Raji (cell line): Measurements from ENCODE around the gene MAPKAPK3.

Experiments
- POLR2A ChIP-seq: IDR thresholded peaks from 2 replicates; pipeline ENCODE4 v1.6.1; 2011; ENCODE audit warnings: low read depth, low read length, control low read depth; ENCODE audit not compliant: insufficient read depth

MAPKAPK3 gene

DNA sequence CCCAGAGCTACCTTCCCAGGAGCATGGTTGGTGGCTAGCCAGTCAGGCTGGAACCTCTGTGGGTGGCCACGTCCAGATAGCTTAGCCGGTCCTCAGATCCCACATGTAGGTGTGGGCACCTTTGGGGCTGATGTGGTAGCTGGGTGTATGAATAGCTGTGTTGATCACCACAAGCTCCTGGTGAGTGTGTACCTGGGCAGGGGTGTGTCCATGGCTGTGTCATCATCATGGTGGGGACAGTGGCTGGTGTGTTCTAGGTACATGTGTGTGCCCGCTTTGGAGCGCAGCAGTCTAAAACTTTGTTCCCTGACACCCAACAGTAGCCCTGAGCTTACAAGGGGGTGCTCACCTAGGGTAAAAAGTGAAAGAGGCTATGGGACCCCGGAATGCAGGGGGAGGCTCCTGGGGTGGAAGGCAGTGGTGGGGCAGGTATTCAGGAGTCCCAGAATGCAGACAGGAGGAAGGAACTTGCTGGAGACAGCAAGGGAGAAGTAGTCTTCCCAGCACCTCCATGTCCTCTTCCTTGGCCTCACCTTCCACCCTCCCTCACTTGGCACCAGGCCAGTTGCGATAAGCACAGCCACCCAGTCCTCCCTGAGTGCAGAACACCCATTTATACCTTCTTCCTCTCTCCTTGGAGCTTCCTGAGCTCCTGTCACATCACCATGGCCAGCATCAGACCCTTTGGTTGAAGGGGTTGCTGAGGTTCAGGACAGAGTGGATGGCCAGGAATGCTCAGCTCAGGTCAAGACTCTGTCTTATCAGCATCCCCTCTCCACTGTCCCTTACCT, 6.6 kb upstream of the MAPKAPK3 start:
- TF ChIP-seq POLR2A, result no peak

DNA sequence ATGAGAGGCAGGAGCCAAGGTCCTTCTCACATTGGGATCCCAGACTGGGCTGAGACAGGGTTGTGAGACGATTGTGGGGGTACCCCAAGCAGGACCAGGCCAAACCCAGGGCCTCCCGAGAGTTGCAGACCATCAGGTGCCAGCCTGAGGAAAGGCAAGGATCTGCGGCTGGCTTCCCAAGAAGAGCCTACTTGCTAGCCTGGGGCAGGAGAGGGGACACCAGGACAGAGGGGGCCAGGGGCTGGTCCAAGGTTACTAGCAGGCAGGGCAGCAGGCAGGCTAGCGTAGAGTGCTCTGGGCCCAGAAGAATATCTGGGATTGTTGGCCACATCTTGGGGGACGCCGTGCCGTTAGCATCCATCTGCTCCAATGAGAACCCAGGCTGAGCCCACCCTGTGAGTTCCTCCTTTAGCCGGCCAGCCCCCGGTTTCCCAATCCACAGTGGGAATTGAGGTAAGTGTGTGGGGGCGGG, 5.9 kb upstream of the MAPKAPK3 start:
- TF ChIP-seq POLR2A, result no peak

DNA sequence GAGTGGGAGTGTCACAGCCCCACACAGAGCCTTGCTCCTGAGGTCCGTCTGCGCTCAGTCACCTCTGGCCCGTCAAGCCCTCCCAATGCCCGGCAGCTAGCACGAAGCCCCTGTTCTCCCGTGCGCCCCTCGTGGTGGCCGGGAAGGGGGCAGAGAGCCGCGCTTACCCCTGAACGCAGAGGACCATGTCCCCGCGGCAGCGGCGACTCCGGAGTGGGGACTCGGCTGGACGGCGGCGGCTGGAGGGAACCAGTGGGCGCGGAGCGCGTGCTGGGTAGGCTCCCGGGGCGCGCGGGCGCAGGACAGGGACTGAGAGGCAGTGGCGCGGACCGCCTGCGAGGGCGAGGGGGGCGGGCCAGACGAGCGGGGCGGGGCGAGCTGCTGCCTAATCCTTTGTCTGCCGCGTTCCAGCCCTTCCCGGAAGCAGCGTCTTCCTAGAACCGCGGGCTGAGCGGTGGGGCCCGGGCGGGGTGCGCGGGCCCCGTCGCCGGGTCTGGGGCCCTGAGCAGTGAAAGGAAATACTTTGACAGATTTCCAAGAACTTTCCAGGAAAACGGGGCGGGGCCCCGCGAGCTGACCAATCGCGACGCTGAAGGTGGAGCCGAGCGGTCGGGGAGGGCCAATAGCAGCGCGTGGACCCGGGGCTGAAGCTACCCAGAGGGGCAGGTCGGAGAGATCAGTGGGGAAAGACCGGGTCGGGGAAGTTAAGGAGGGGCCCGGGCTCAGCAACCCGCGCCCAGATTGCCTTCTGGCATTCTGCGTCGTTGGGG, 5.3 kb upstream of the MAPKAPK3 start, which contains the start of gene CISH:
TSS of gene CISH (minus strand) at position 311 of the 770 bp plus-strand sequence. CDS start at position 187, 124 bp downstream.
- no peak for TF ChIP-seq POLR2A

DNA sequence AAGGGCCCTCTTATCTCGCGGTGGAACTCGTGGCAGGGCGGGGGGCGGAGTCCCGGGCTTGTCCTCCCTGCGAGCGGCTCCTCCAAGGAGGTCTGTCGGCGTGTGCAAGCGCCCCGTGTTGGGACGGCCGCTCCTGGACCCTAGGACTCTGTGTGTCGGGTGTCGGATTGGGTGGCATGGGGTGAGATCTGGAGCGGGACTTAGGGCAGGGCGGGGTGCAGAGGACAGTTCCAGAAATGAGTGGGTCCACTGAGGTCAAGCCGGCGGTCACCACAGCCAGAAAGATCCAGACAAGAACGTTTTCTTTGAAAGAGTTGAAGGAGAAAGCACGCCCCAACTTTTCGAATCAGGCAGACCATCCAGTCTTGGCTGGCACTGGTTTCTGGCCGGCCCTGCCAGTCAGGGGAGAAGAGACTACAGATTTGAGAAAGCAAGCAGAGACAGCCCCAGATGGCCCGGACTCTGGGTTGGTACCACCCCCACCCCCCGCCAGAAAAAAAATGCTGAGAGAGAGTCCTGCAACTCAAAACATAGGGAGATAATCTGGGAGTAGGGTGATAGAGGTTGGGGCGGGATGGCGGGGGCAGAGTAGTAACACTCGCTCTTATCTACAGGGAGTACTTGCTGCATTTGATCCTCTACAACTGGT, 4.6 kb upstream of the MAPKAPK3 start:
- TF ChIP-seq POLR2A, result no peak

DNA sequence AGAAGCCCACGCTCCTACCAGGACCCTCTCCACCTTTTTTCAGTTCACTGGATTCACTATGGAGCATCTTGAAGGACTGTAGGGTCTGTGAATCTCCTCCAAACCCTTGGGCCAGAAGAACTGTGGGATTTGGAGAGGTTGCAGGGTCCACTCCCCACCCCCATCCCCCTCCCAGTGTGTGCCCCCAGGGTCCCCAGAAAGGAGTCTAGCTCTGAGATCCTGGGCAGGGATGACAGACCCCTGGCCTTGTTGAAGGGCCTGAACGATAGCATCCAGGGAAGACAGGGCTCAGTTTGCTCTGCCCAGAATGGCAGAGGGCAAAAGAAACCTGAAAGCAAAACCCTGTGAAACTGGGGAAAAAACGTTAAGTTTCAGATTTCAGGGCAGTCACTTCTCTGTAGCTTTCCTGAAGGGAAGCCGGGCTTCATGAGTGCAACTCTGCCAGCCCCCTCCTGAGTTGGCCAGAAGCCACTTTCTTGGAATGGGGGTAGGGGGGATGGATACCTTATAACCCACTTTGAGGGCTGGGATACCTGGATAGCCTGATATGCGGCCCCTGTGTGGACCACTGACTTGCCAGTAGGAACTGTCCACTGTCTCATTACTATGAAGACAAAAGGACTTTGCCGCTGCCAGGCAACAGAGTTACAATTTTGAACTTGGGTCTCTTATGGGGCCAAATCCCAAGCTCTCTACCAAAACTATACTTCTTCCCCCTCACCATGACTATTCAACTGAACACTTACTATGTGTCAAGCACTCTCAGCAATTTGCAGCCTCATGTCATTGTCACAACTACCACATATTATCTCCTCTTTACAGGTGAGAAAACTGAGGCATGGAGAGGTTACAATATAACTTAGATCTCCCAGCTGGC, 3.7 kb upstream of the MAPKAPK3 start:
- TF ChIP-seq POLR2A, result no peak

DNA sequence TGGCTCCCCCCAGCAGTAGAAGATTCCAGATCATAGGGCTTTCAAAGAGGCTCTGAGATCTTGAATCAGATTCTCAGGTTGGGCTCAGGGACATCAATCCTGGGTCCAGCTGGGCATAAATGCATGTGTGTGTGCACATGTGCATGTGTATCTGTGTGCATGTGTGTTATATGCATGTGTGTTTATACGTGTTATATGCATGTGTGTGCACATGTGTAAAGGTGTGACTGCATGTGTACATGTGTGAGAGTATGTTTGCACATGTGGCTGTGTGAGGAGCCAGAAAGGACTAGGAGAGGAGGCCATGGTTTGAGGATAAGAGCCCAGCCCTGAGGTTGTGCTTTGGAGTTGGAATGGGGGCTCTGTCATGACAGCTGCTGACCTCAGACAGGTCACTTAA, 1.8 kb upstream of the MAPKAPK3 start:
- TF ChIP-seq POLR2A, result no peak

DNA sequence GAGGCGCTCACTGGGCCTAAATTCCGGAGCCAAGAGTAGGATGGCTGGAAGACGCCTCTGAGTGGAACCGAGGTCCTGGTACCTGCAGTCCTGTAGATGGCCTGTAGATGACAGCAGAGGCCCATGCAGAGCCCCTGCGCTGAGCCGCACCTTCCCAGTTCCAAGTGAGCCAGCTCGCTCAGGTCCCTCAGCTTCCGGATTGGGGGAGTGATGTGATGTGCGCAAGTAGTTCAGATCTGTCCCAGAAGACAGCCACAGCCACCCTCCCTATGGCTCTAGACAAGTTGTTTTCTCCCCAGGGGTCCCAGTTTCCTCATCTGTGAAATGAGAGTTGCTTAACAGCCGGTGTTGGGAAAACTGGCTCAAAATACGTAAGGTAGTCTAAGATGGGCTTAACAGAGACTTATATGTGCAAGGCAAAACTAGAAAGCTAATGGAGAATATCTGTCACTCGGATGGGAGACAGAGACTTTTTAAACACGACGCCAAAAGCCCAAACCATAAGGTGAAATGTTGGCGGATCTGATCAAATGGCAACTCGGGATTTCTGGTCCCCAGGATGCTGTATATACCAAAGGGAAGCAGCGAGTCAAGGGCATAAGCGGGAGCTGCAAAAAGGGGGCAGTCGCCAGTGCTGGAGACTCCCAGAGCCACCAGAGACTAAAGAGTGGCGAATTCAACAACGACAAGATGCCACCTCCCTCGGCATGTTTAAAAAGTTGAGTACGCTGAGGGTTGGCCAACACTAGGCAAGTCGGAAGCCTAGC, 765 bp upstream of the MAPKAPK3 start:
- TF ChIP-seq POLR2A, result no peak

DNA sequence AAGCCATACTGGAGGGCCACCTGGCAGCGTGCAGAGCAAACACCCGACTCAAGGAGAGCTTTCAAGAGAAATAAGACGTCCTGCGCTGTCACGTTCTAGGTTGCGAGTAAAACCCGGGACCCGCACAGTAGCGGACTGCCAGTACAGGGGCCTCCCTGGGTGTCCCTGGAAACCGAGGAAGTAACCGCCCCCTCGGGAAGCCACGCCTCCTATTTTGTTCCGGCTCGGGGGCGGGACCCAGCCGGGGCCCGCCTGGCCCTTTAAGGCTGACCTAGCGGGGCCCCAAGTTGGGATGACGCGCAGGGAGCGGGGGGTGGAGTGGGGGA, 218 bp upstream of the MAPKAPK3 start:
- TF ChIP-seq POLR2A, result peak; percentile 71

DNA sequence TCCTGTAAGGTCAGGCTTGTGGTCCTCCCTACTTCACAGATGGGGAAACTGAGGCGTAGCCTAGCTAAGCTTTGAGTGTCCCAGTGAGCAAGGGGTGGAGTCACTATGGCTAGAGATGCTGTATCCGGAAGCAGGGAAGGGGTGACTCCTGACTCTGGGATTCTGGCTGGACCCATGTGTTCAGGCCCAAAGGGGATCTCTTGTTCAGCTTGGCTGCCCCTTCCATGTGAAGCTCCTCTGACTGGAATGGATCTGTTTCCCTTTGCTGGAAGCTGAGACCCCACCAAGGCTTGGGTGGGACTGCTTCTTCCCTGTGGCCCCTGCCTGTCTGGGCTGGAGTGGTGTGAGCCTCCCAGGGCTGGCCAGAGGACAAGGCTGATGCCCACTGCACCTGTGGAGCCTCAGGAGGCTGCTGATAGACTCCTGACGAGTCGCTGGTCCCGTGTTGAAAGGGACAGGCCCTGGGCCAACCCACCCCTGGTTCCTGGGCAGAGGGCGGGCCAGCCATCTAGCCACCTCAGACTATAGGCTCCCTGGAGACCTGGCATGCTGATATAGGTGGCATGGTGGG, 1.0 kb downstream of the MAPKAPK3 start:
- no peak for TF ChIP-seq POLR2A

DNA sequence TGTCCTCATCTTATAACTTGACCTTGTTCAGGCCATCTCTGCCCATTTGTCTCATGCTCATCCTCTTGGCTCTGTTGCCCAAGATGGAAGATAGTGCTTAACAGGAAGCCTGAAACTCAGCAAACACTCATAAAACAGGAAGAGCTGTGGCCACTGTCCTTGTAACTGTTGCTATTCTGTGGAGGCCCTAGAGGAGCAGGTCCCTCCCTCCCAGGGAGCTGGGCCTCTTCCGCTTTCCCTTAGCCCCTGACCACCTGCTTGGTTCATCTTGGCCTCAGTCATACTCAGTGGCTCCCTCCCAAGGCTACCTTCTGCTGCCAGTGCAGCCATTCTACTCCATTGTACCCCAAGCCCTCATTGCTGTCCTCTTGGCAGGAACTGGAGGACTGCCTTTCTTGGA, 3.5 kb downstream of the MAPKAPK3 start:
- no peak for TF ChIP-seq POLR2A

DNA sequence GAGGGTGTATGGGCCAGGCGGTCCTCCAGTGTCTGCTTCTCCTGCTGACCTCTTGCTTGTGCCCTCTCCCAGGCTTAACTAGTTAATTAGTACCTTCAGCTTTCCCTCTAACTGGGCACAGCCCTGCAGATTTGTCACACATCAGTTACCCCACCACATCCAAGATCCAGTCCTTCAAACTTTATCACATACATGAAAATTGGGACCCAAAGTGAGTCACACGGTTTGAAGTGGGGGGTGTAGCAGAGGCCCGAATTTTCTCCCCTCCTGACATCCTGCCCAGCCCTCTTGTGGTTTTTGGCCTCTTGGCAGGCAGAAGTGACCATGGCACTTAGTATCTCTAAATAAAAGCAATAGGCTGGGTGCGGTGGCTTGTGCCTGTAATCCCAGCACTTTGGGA, 3.9 kb downstream of the MAPKAPK3 start:
- TF ChIP-seq POLR2A, result no peak

DNA sequence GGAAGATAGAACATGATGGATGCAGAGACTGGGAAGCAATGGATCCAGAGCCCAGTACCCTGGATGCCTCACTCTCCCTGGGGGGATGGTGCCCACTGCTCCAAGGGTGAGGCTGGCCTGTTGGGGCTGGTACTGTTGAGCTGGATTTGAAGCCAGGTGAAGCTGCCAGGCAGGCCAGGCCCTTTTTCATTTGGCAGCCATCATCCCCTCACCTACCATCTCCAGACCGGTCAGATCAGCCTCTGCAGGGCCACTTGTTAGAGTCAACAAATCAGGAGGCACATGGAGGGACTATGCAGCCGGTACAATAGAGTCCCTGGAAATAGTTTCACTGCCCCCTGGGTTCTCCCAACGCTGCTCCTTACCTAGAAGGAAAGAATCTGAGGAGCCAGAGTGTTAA, 5.9 kb downstream of the MAPKAPK3 start:
- TF ChIP-seq POLR2A, result no peak

DNA sequence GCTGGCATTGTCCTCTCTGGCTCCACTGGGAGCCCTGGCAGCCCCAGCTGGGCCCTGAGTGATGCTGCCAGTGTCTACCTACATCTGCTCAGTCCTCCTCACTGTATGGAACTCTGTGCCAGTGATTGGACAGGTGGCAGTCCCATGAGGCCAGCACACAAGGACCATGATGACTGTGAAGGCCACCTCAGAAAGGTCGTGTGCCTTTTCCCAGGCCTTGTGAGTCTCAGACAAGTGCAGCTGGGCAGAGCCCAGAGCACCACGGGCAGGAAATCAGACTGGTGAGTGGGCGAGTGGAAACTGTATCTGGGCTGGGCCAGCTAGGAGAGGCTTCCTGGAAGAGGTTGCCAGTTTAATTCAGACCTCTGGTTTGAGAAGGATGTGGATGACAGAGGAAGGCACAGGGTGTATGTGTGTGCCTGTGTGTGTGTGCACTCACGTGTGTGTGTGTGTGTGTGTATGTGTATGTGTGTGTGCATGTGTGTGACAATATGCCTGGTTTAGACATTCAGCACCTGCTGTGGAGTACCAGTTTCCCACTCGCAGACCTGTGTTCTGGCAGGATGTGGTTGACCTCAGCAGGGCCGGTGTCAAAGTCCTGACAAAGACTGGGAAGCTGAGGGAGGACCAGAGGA, 7.0 kb downstream of the MAPKAPK3 start:
- no peak for TF ChIP-seq POLR2A
